IMR-90 (cell line): ENCODE results near the gene AUTS2. TPM values are rescaled to one million over a fixed set of nuclear protein-coding genes. Genes with fewer than 3 reads are reported as not detected.
A peak's percentile ranks its signal among the peaks of the same experiment; 100 is the strongest.

ENCODE experiments used
- ATAC-seq: fragments of 200-7000 bp; cut with Tn5 transposase; 2 replicates; pipeline ENCODE4 v1.9.1; 2020; ENCODE audit warnings: low read depth, mild to moderate bottlenecking, moderate library complexity
- BruUV-seq: library from RNA; stranded (reverse); fragments of 400-500 nt; replicated peaks from 2 replicates; lab custom pipeline; 2021; lab: Mats Ljungman, UMichigan
- CTCF ChIA-PET: fragments of 300-600 bp; formaldehyde crosslinking; extraction: SDS; loops from one replicate; lab custom pipeline; 2021; ENCODE audit warnings: antibody characterized with exemption; lab: Yijun Ruan, JAX
- POLR2A ChIA-PET: fragments of 300-600 bp; sonication (Branson Sonifier 250); formaldehyde crosslinking; loops from one replicate; lab custom pipeline; 2022; ENCODE audit warnings: antibody characterized with exemption; ENCODE audit not compliant: unreplicated experiment; lab: Charles Lee
- DNase-seq: peaks from one replicate; pipeline ENCODE4 v3.0.0; 2013
- H2AFZ ChIP-seq: replicated peaks from 2 replicates; pipeline ENCODE3; 2013; ENCODE audit warnings: low read length, mild to moderate bottlenecking; ENCODE audit not compliant: poor library complexity
- H2AK5ac ChIP-seq: 2 replicates; pipeline ENCODE4 v1.6.1; 2013; ENCODE audit warnings: low read depth, low read length, inconsistent platforms
- H2AK9ac ChIP-seq: replicated peaks from 2 replicates; pipeline ENCODE3; 2013; ENCODE audit warnings: mild to moderate bottlenecking, low read depth, low read length, moderate library complexity; ENCODE audit not compliant: poor library complexity
- H2BK120ac ChIP-seq: 2 replicates; pipeline ENCODE4 v1.6.1; 2013; ENCODE audit warnings: low read depth, low read length, inconsistent platforms
- H2BK15ac ChIP-seq: 3 replicates; pipeline ENCODE4 v1.6.1; 2013; ENCODE audit warnings: low read depth, low read length, inconsistent platforms
- H2BK20ac ChIP-seq: 2 replicates; pipeline ENCODE4 v1.6.1; 2013; ENCODE audit warnings: low read depth, mild to moderate bottlenecking, inconsistent platforms, low read length, moderate library complexity
- H2BK5ac ChIP-seq: 2 replicates; pipeline ENCODE4 v1.6.1; 2013; ENCODE audit warnings: mild to moderate bottlenecking, low read depth, low read length, inconsistent platforms; ENCODE audit not compliant: poor library complexity, severe bottlenecking
- H3K14ac ChIP-seq: replicated peaks from 2 replicates; pipeline ENCODE4 v1.6.1; 2013; ENCODE audit warnings: low read depth, low read length, inconsistent platforms
- H3K18ac ChIP-seq: 2 replicates; pipeline ENCODE4 v1.6.1; 2013; ENCODE audit warnings: low read depth, low read length, control low read depth
- H3K23ac ChIP-seq: 2 replicates; pipeline ENCODE4 v1.6.1; 2013; ENCODE audit warnings: low read depth, low read length, inconsistent platforms
- H3K27ac ChIP-seq: 2 replicates; pipeline ENCODE4 v1.5.1; 2013; ENCODE audit warnings: mild to moderate bottlenecking, control low read depth, low read length; ENCODE audit not compliant: insufficient read depth
- H3K27me3 ChIP-seq: 2 replicates; pipeline ENCODE4 v1.6.1; 2013; ENCODE audit warnings: low read length; ENCODE audit not compliant: control insufficient read depth, insufficient read depth
- H3K36me3 ChIP-seq: 2 replicates; pipeline ENCODE4 v1.6.1; 2013; ENCODE audit warnings: low read length, mixed read lengths; ENCODE audit not compliant: control insufficient read depth, insufficient read depth
- H3K4ac ChIP-seq: 2 replicates; pipeline ENCODE4 v1.6.1; 2013; ENCODE audit warnings: low read depth, low read length, inconsistent platforms
- H3K4me1 ChIP-seq: 2 replicates; pipeline ENCODE4 v1.6.1; 2013; ENCODE audit warnings: low read length, mixed read lengths; ENCODE audit not compliant: control insufficient read depth, insufficient read depth
- H3K4me2 ChIP-seq: 2 replicates; pipeline ENCODE4 v1.6.1; 2013; ENCODE audit warnings: low read depth, mild to moderate bottlenecking, control low read depth, low read length, moderate library complexity
- H3K4me3 ChIP-seq: 2 replicates; pipeline ENCODE4 v1.5.1; 2013; ENCODE audit warnings: low read depth, mild to moderate bottlenecking, control low read depth, low read length, moderate library complexity; ENCODE audit not compliant: insufficient read depth
- H3K56ac ChIP-seq: 2 replicates; pipeline ENCODE4 v1.6.1; 2013; ENCODE audit warnings: low read length, inconsistent platforms; ENCODE audit not compliant: insufficient read depth; ENCODE audit errors: extremely low read depth
- H3K79me1 ChIP-seq, 2 experiments: 2 replicates each; pipeline ENCODE4 v1.6.1; 2013; ENCODE audit warnings: low read length in 2 of 2, inconsistent platforms in 1 of 2, low read depth in 1 of 2
- H3K9ac ChIP-seq: 2 replicates; pipeline ENCODE4 v1.6.1; 2013; ENCODE audit warnings: low read depth, low read length, control low read depth
- H3K9me1 ChIP-seq: 2 replicates; pipeline ENCODE4 v1.6.1; 2013; ENCODE audit warnings: low read length, inconsistent platforms; ENCODE audit not compliant: insufficient read depth
- H3K9me3 ChIP-seq: 2 replicates; pipeline ENCODE4 v1.6.1; 2013; ENCODE audit warnings: low read length; ENCODE audit not compliant: control insufficient read depth, insufficient read depth
- H4K20me1 ChIP-seq: 2 replicates; pipeline ENCODE4 v1.6.1; 2013; ENCODE audit warnings: low read length, inconsistent platforms; ENCODE audit not compliant: insufficient read depth
- H4K5ac ChIP-seq: 2 replicates; pipeline ENCODE4 v1.6.1; 2013; ENCODE audit warnings: mild to moderate bottlenecking, low read depth, low read length, control low read depth
- H4K8ac ChIP-seq, 2 experiments: 2 replicates each; pipeline ENCODE4 v1.6.1; 2013; ENCODE audit warnings: low read depth in 2 of 2, low read length in 2 of 2, control low read depth in 1 of 2, inconsistent platforms in 1 of 2
- H4K91ac ChIP-seq: 2 replicates; pipeline ENCODE4 v1.6.1; 2013; ENCODE audit warnings: low read depth, low read length, inconsistent platforms; ENCODE audit not compliant: insufficient read depth
- CEBPB ChIP-seq: IDR thresholded peaks from 2 replicates; pipeline ENCODE4 v1.6.1; 2012; ENCODE audit warnings: low read depth, low read length, improper control_type of control experiment
- MAFK ChIP-seq: IDR thresholded peaks from 2 replicates; pipeline ENCODE4 v1.6.1; 2012; ENCODE audit warnings: low read depth, low read length, improper control_type of control experiment
- SMC3 ChIP-seq: fragments of 150-350 bp; IDR thresholded peaks from 2 replicates; pipeline ENCODE4 v1.6.1; 2016; ENCODE audit warnings: low read depth, mild to moderate bottlenecking, antibody characterized with exemption, low read length, moderate library complexity
- WGBS, 2 experiments: methylation state at CpG; one replicate each; pipeline versions ENCODE4 v1.1.5 to v1.1.7; 2013; ENCODE audit warnings: missing lambda C conversion rate in 2 of 2; ENCODE audit not compliant: insufficient read length in 1 of 2; ENCODE audit errors: extremely low coverage in 2 of 2; 5-methylcytosine and 5-hydroxymethylcytosine counted together
- dilution Hi-C: fragments of 300-500 bp; cut with HindIII; formaldehyde crosslinking; loops from one replicate; pipeline ENCODE4 v1.14.3; 2018; ENCODE audit warnings: low sequenced_read_pairs; ENCODE audit not compliant: unreplicated experiment
- in situ Hi-C: fragments of 300-500 bp; cut with MboI; formaldehyde crosslinking; loops from 3 replicates; pipeline ENCODE4 v1.14.3; 2019; ENCODE audit warnings: low sequenced_read_pairs, inconsistent platforms, mixed read lengths
- intact Hi-C: fragments of 100-400 bp; cut with micrococcal nuclease; formaldehyde crosslinking; loops from 2 replicates; pipeline ENCODE4 v1.10.0; 2022
- polyA plus RNA-seq, 3 experiments: library from polyadenylated mRNA; depleted of rRNA; stranded (reverse); fragments of >200 nt; gene quantifications; 2 replicates each; pipeline ENCODE4 v1.2.3, GENCODE V29; 2012; ENCODE audit warnings: low replicate concordance in 1 of 3
- total RNA-seq: library from RNA; depleted of rRNA; stranded (reverse); fragments of >200 nt; gene quantifications from 2 replicates; pipeline ENCODE4 v1.2.3, GENCODE V29; 2012

Gene AUTS2
- total and polyA plus RNA-seq, 2 of the 4 experiments (the other 2 are of a cell fraction), result 0.90 to 3.0 TPM

GRCh38 chr7:70693686-70694433 is 1095.6 kb downstream of the AUTS2 start:
- H4K8ac ChIP-seq, result no peak overlapping the region
- peak; percentile 44 for DNase-seq
- H2AK9ac ChIP-seq, result no peak overlapping the region
- ChIA-PET CTCF (no interaction called here), POLR2A (interaction anchor here (0.6 kb wide), 1 partner anchor 386 kb away, joined by 6 read pairs; no protein-coding TSS in a partner anchor)
- BruUV-seq, result no TSS peak
- no peak overlapping the region for H3K18ac ChIP-seq
- no peak overlapping the region for H3K23ac ChIP-seq
- H2AK5ac ChIP-seq, result no peak overlapping the region
- no peaks in the 10 kb centered on the region; the same call in 1 of the 2 replicates for H3K27me3 ChIP-seq
- H3K36me3 ChIP-seq, result no peaks in the 10 kb centered on the region
- H3K14ac ChIP-seq, result no peak overlapping the region
- H2BK15ac ChIP-seq, result no peak overlapping the region
- peak overlapping the region; percentile 90 for H2AFZ ChIP-seq
- peaks cover 0 to 6% of the 10 kb centered on the region in 2 experiments; a peak in 1 of 4 replicates for H3K79me1 ChIP-seq
- peak overlapping the region; percentile 16; the same call in 1 of the 2 replicates for H3K4me2 ChIP-seq
- no peak overlapping the region for H2BK20ac ChIP-seq
- dilution Hi-C loops (no loop called here), intact Hi-C loops (loop anchor here (2.0 to 10.0 kb wide), 2 partner anchors 53 to 1099 kb away; partner anchors contain the start of gene AUTS2), in situ Hi-C loops (no loop called here)
- peaks cover 4% of the 10 kb centered on the region for H3K4me1 ChIP-seq
- peaks cover 2% of the 10 kb centered on the region; the same call in 1 of the 2 replicates for H3K9me1 ChIP-seq
- no peak overlapping the region for H3K56ac ChIP-seq
- 1% methylated on average over 59 of the region's 101 CpGs; no CpG with 5 or more reads in 1 of the 2 experiments for WGBS, 2 experiments
- 0 out of 2 replicates have a peak overlapping the region, but pooled peaks have one; percentile 12 for H3K4ac ChIP-seq
- peak; percentile 76 for ATAC-seq
- no peak overlapping the region for H2BK5ac ChIP-seq
- peak overlapping the region; percentile 90 for H3K4me3 ChIP-seq
- no peak overlapping the region for H4K91ac ChIP-seq
- H3K27ac ChIP-seq, result no peak overlapping the region; the same call in 1 of the 2 replicates
- no peak overlapping the region for H2BK120ac ChIP-seq
- H4K5ac ChIP-seq, result no peak overlapping the region
- H4K20me1 ChIP-seq, result no peaks in the 10 kb centered on the region
- TF ChIP-seq SMC3, result no peak
- TF ChIP-seq CEBPB, result peak; percentile 86
- no peak for TF ChIP-seq MAFK
- H3K9ac ChIP-seq, result no peak overlapping the region
- H3K9me3 ChIP-seq, result no peaks in the 10 kb centered on the region
